ENCODE measurements around the gene YPEL4.

The YPEL4 gene

DNA sequence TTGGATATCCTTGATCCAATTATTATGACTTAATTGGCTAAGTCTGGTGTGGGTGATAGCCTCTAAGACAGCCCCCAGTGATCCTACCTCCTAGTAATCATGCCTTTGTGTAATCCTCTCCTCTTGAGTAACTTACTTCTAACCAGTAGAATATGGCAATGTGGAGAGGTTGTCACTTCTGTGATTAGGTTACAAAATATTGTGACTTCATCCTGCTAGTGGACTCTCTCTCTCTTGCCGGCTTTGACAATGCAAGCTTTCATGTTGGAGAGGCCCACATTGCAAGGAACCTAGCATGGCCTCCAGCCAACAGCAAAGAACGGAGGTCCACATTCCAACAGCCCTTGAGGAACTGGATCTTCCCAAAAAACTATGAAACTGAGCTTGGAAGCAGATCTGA is 19.5 kb downstream of the YPEL4 start:
- DNase-seq = no peak

DNA sequence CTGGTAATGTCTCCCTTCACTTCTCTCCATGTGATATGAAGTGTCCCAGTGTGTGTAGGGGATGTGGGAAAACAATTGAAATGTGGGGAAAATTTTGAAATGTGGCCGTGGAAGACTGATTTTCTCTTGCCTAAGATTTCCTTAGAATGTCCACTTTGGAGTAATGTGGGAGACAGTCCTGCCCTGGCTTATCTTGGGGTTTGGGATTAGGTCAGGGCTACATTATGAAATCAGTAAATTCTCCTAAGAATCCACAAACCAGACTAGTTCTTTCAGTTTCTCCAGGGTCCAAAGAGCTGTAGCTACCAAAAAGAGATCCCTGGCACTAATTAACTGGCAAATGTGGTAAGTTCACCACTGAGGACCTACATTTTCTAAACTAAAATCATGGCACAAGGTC is 22.8 kb downstream of the YPEL4 start:
- DNase-seq = no peak

DNA sequence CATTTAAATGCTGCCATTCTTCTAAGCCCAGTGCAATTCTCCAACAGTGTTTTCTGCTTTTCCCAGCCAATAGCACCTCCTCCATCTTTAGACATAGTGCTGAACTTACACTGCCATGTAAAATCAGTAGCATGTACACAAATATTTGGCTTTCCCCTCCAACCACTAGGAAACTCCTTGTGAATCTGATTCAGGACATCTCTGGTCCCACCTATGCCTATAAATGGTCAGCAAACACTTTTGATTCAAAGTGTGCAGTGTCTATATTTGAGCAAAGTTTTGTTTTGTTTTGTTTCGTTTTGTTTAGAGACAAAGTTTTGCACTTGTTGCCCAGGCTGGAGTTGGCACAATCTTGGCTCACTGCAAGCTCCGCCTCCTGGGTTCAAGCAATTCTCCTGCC is 24.8 kb downstream of the YPEL4 start:
- DNase-seq = no peak

DNA sequence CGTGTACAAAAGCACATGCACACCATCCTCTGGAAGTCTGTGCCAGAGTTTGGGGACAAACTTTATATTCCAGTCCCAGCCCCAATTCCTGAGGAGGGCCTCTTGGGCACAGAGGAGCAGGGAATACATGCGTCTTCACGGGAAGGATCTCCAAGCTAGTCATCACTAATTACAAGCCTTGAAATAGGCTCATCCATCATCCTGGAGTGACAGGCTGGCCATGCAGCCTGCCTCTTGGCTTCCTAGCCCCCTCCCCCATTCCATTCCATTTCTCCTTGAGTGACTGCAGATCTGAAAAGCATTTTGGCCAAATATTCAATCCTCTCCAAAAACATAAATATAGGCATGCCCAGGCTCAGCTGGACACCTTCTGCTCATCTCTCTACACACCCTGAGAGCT is 27.4 kb downstream of the YPEL4 start:
- no peak for DNase-seq

DNA sequence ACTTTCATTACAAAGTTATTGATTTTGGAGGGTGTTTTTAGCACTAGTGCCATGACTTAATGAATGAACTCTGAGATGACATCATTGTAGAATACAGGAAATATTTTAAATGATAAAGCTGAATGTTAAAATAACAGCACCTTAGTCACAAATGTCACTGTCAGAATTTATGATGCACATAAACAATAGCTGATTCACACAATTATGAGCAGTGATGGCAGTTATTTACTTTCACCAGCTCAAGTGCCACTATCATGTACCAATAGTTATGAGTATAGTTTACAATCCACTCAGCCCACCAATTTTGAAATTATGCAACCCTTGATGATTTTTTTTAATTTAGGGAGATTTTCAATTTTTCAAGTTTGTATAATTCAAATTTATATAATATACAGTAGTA is 29.2 kb downstream of the YPEL4 start:
- DNase-seq = no peak

DNA sequence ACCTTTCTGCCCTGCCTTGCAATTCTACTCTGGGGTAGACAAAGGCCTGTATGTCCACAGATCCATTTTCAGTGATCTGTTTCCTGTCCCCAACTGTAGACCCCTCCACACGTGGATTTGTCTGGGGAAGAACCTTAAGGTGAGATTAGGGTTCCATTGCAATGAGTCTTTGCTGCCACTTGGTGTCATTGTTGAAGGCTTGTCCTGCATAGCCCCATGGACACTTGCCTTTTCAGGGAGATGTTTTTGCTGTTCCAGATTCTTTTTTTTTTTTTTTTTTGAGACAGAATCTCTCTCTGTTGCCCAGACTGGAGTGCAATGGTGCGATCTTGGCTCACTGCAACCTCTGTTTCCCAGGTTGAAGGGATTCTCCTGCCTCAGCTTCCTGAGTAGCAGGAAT is 30.4 kb downstream of the YPEL4 start:
- no peak for DNase-seq

DNA sequence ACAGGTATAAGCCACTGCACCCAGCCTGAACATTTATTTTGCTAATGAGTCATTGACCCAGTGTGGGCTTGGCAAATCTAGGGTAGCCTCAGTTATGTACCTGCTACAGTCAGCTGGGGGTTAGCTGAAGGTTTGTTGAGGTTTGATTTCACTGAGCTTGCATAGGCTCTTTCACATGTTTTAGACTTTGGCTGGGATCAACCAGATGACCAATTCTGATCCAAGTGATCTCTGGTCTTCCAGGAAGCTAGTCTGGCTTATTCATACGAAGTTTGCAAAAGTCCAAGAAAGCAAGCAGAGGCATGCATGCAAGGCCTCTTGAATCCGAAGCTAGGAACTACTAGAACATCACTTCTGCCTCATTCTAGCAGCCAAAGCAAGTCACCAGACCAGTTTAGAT is 31.3 kb downstream of the YPEL4 start:
- DNase-seq = no peak

DNA sequence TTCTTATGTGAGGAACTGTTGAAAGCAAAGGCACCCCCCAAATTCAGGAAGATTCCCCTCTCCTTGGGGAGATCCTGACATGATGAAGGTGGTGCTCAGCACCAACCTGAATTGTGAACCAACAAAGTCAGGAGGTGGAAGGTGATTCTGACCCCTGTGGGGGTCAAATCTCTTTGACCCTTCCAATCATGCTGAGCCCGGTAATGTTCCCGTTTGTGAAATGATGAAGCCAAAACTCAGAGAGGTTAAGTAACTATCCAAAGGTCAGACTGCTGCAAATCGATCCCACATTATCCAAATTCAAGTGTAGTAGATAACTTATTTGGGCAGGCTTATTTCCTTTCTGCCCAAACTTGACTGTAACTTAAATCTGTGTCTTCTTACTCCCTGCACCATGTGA is 33.1 kb downstream of the YPEL4 start:
- no peak for DNase-seq

DNA sequence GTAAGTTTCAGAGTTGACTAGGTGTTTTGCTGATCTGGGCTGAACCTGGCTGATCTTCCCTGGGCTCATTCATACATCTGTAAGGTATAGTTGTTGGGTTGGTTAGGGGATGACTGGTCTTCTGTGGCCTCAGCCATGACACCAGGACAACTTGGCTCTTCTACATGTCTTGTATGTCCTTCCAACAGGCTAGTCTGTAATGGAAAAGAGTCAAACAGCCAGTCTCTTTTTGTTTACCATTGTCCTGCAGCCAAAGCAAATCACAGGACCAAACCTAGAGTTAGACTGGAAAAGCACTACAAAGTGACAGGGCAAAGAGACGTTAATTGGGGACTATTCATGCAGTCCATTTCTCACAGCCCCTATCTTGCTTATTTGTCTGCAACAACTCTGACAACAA is 34.4 kb downstream of the YPEL4 start:
- DNase-seq = no peak

DNA sequence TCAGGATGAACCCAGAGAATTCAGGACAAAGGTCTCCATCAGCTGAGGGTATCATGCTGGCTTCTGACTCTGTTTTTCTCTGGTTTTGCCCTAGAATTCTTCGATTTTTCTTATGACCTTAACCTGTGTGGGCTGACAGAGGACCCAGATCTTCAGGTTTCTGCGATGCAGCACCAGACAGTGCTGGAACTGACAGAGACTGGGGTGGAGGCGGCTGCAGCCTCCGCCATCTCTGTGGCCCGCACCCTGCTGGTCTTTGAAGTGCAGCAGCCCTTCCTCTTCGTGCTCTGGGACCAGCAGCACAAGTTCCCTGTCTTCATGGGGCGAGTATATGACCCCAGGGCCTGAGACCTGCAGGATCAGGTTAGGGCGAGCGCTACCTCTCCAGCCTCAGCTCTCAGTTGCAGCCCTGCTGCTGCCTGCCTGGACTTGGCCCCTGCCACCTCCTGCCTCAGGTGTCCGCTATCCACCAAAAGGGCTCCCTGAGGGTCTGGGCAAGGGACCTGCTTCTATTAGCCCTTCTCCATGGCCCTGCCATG is 35.4 kb downstream of the YPEL4 start:
- no peak for DNase-seq

DNA sequence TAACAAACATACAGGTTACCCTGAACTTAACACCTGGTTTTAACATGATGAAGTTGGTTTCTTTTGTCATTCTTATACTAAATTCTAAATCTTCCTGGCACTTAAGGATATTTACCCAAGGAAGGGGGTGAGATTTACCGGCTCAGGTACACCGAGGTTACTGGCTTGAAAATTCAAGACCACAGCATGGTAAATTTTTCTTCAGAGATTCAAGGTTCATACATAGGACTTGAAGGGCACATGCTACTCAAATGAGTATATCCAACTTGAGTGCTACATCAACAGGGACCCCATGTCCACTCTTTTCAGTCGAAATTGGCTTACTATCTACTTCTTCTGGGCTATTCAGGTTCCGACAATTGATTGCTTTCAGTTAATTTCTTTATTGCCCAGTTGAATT is 39.5 kb downstream of the YPEL4 start:
- DNase-seq = no peak

DNA sequence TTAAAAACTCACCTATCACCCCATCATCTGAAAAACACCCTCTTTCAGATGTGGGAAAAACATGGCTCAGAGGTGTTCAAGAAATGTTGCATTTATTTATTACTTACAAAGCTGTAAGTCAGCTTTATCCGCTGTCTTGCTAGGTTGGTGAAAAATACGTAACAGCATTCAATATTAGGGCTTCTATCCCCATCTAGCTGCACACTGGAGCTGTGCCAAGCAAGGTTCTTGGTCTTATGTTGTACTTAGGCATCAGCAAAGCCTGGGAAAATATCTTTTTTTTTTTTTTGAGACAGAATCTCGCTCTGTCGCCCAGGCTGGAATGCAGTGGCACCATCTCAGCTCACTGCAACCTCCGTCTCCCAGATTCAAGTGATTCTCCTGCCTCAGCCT is 44.7 kb downstream of the YPEL4 start:
- no peak for DNase-seq

DNA sequence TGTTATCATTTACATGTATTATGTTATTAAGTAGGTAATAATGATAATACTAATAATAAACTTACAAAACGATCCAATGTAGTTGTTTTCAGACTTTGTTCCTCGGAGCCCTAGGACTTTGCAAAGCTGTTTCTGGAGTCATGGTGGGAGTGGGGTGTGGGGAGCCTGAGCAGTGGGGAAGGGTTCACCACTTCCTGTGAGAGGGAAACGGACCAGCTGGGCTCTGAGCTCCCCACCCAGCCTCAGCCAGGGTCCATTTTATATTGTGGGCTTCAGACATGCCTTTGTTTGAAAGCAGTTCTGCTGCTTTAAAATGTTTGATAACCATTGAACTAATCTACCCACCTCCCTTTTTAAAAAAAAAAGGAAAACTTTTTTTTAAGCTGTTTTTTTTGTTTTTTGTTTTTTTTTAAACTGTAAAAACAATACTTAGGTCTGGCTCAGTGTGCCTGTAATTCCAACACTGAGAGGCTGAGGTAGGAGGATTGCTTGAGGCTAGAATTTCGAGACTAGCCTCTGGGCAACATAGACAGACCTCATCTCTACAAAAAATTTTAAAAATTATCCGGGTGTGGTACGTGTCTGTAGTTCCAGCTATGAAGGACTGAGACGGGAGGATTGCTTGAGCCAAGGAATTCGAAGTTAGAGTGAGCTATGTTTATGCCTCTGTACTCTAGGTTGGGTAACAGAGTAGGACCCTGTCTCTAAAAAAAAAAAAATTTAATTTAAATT is 45.2 kb downstream of the YPEL4 start:
- DNase-seq = no peak

DNA sequence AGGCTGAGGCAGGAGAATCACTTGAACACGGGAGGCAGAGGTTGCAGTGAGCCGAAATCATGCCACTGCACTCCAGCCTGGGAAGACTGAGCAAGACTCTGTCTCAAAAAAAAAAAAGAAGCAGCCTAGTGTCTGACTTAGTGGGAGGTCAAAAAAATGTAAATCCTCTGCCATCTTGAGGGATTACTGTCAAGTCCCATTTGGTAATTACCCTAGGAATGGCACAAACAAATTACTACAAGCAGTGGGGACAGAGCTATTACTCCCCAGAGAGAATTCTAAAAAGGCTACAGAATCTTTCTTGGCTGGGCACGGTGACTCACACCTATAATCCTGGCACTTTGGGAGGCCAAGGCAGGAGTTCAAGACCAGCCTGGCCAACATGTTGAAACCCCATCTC is 48.4 kb downstream of the YPEL4 start:
- DNase-seq = no peak

DNA sequence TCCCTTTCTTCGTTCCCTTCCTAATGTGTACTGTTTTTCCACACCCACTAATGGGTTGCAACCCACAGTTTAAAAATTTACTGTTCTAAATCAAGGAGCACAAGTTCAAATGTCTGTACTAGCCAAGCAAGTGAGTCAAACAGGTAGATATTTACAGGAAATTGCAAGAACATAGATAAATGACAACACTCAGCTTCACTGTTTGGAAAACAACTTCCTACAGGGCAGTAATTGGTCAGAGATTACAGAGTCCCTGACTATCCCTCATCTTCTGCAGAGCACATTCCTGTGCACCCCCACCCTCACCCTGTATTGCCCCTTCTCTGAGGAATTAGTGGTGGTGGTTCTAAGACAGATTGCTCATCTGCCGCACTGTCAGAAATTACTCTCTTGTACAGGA is 50.3 kb downstream of the YPEL4 start:
- no peak for DNase-seq

DNA sequence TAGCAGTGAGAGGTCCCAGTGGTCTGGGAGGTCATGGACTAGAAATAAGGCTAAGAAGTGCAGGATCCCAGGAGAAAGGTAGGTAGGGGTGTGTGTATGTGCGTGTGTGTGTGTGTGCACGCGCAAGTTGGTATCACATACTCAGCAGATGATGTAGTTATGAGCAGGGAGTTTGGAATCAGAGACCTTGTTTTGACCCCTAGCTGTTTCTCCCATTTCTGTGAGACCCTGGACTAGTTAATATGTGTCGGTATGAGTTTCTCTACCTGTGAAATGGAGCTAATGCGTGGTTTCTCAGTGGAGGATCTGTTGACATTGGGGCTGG is 50.9 kb downstream of the YPEL4 start:
- no peak for DNase-seq

DNA sequence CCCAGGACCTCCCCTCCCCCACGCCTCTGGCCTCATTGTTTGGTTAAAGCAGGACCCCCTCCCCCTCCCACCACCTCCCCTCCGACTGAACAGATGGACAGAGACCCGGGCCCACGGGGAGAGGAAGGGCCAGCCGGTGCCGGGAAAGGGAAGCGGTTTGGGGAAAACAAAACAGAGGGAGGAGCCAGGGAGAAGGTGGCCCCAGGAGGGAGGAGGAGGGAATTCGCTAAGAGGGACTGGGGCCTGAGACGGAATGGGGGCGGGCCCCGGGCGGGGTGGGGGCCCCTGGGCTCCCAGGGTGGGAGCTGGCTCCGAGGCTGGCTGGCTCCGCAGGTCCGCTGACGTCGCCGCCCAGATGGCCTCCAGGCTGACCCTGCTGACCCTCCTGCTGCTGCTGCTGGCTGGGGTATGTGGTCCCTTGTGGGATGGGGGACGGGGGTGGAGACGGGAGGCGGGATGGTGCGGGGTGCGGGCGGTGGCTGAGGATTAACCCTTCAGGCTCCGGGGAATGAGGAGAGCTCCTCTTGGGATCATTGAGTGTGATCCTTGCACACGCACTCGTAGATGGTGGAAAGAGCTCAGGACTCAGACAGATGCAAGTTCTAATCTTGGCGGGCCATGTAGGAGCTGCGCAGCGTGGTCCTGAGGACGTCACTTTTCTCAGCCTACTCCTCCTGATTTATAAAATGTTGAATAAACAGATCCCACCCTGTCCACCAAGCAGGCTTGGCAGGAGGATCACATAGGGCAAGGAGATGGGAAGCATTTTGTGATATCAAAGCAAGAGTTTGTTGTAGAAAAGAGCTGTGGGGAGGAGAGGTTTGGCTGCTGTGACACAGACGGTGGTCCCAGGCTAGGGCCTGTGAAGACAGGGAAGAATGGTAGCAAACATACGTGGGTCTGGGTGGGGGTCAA is 51.5 kb downstream of the YPEL4 start:
- DNase-seq = no peak

DNA sequence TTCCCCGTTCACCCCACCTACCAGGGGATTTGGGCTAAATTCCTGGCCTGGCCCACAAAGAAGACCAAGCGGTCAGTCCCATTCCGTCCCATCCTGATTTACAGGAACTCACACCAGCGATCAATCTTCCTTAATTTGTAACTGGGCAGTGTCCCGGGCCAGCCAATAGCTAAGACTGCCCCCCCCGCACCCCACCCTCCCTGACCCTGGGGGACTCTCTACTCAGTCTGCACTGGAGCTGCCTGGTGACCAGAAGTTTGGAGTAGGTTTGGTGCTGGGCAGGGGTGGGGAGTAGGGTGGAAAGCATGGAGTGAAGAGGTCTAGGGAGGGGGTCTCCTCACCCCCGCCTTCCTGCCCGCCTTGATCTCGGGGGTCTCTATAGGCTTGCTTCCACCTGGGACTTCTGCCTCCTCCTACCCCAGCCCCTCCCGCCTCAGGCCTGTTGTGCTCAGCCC is 52.2 kb downstream of the YPEL4 start, which contains the start of gene SERPING1:
Gene SERPING1 (plus strand): TSS at position 225 of the 455 bp plus-strand sequence. CDS start 586 bp downstream, outside the sequence.
- no peak for DNase-seq

DNA sequence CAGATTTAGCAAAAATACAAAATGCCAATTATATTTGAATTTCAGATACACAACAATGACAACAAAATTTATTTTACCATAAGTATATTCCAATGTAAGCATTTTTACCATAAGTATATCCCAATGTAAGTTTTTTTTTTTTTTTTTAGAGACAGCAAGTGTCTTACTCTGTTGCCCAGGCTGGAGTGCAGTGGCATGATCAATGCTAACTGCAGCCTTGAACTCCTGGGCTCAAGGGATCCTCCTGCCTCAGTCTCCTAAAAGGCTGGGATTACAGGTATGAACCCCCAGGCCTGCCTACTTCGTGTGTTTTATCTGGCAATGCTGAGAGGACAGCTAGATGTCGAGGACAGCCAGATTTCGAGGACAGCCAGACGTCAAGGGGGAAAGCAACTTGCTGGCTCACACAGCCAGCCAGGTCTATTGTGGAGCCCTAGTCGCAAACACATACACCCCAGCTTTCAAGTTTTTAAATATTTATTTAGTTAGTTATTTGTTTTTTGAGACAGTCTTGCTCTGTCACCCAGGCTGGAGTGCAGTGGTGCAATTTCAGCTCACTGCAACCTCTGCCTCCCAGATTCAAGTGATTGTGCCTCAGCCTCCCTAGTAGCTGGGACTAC is 53.3 kb downstream of the YPEL4 start:
- no peak for DNase-seq

Data from NCI-H1694 (cell line).